GM18909 (cell line): ENCODE data around the gene GGN.
"Not testable (repeated sequence)": the region's sequence is repeated elsewhere in the genome, so short reads cannot be mapped to it uniquely, and the experiment has no call there.

Experiments
- ATAC-seq: cut with Tn5 transposase; IDR thresholded peaks from one replicate; pipeline ENCODE4 v1.9.1; 2021; ENCODE audit warnings: mild to moderate bottlenecking; ENCODE audit not compliant: unreplicated experiment, poor library complexity

The GGN gene

GRCh38 chr19:38411898-38412297, 24.1 kb upstream of the GGN start:
- not testable (repeated sequence) for ATAC-seq

GRCh38 chr19:38411041-38411712, 23.3 kb upstream of the GGN start:
- no peak for ATAC-seq

GRCh38 chr19:38410407-38410806, 22.6 kb upstream of the GGN start:
- ATAC-seq, result not testable (repeated sequence)

GRCh38 chr19:38409631-38410133, 21.8 kb upstream of the GGN start:
- ATAC-seq, result no peak

GRCh38 chr19:38405276-38405675, 17.4 kb upstream of the GGN start:
- ATAC-seq, result no peak

GRCh38 chr19:38404858-38405257, 17.0 kb upstream of the GGN start:
- no peak for ATAC-seq

- peak; percentile 91 for ATAC-seq
Observed at GRCh38 chr19:38402967-38403674, 15.3 kb upstream of the GGN start, which contains the start of gene FAM98C. Gene FAM98C, plus strand, starts transcription at chr19:38403093. Its CDS starts 61 bp downstream, at chr19:38403154.

GRCh38 chr19:38402623-38402966, 14.8 kb upstream of the GGN start:
- ATAC-seq, result peak; percentile 2

- ATAC-seq, result no peak
Observed at GRCh38 chr19:38401148-38401547, 13.3 kb upstream of the GGN start.

- ATAC-seq, result no peak
Observed at GRCh38 chr19:38400361-38400760, 12.5 kb upstream of the GGN start.

- no peak for ATAC-seq
Observed at GRCh38 chr19:38399537-38399936, 11.7 kb upstream of the GGN start.

GRCh38 chr19:38399081-38399480, 11.2 kb upstream of the GGN start:
- no peak for ATAC-seq

GRCh38 chr19:38395381-38396114, 7.7 kb upstream of the GGN start:
- no peak for ATAC-seq

- no peak for ATAC-seq
Observed at GRCh38 chr19:38394488-38394887, 6.7 kb upstream of the GGN start.

- ATAC-seq, result no peak
Observed at GRCh38 chr19:38392707-38393308, 5.0 kb upstream of the GGN start.

GRCh38 chr19:38391911-38392464, 4.2 kb upstream of the GGN start:
- ATAC-seq, result no peak

GRCh38 chr19:38389957-38390924, 2.4 kb upstream of the GGN start:
- ATAC-seq, result no peak

GRCh38 chr19:38389101-38389925, 1.5 kb upstream of the GGN start:
- ATAC-seq, result no peak
